ENCODE measurements around the gene ASIC5.
A peak's percentile ranks its signal among the peaks of the same experiment; 100 is the strongest.
"Not testable (repeated sequence)": the region's sequence is repeated elsewhere in the genome, so short reads cannot be mapped to it uniquely, and the experiment has no call there.

ASIC5 gene, protein sequence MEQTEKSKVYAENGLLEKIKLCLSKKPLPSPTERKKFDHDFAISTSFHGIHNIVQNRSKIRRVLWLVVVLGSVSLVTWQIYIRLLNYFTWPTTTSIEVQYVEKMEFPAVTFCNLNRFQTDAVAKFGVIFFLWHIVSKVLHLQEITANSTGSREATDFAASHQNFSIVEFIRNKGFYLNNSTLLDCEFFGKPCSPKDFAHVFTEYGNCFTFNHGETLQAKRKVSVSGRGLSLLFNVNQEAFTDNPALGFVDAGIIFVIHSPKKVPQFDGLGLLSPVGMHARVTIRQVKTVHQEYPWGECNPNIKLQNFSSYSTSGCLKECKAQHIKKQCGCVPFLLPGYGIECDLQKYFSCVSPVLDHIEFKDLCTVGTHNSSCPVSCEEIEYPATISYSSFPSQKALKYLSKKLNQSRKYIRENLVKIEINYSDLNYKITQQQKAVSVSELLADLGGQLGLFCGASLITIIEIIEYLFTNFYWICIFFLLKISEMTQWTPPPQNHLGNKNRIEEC

DNA sequence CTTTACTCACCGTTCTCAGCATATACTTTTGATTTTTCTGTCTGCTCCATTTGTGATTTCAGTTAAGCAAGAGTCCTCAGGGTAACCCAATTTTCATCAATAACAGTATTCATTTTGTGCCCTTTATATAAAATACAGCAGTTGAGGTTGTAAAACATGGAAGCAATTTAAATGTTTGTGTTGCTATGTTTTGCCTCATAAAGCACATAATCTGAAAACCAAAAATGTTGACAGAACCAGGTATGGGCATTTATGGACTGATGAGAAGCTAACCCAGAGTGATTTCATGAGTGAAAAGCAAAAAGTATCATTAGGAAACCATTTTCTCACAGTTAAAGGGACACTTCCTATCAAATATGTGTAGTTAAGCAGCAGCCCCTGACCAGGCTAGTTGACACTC, at the start of gene ASIC5:
Gene ASIC5 (minus strand): TSS at position 101 of the 400 bp plus-strand sequence. CDS start 51 bp downstream, at position 50.
- in situ Hi-C loops (cut with MboI; ENCODE audit: low pct_unique_long_range_greater_than_20kb, low sequenced_read_pairs): no loop called here
- no peak for DNase-seq

DNA sequence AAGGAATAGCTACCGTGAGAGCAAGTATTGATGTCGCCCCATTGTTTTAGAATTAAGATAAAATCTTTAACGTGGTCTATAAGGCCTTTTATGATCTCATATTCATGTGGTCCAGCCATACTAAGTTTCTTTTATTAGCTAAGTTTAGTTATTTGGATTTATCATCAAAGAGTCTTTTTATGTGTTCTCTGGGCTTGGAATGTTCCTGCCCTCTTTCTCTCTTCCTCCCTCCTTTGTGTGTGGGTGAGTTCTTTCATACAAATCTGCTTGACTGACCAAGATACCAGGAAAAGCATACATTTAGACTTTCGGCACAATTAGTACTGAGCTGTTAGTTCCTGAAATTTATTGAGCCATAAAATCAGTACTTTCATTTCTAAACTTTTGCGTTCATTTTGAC, 48.7 kb upstream of the ASIC5 start:
- in situ Hi-C loops (cut with MboI; ENCODE audit: low pct_unique_long_range_greater_than_20kb, low sequenced_read_pairs): no loop called here
- no peak for DNase-seq

DNA sequence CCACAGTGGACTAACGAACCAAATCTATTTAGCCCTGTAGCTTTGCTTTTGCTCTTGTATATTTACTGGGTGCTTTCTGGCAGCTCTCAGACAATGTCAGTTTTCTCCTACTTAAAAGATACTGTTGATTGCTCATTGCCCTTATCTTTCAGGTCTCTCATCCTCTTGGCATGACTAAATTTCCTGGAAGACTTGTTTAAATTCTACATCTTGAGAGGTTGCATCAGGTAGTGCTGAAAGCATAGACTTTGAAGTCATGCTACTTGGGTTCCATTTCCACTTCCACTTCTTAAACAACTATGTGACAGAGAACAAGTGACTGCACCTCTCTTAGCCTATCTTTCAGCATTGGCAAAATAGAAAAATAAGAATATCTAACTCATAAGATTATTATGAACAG, 45.8 kb upstream of the ASIC5 start:
- in situ Hi-C loops (cut with MboI; ENCODE audit: low pct_unique_long_range_greater_than_20kb, low sequenced_read_pairs): no loop called here
- no peak for DNase-seq

DNA sequence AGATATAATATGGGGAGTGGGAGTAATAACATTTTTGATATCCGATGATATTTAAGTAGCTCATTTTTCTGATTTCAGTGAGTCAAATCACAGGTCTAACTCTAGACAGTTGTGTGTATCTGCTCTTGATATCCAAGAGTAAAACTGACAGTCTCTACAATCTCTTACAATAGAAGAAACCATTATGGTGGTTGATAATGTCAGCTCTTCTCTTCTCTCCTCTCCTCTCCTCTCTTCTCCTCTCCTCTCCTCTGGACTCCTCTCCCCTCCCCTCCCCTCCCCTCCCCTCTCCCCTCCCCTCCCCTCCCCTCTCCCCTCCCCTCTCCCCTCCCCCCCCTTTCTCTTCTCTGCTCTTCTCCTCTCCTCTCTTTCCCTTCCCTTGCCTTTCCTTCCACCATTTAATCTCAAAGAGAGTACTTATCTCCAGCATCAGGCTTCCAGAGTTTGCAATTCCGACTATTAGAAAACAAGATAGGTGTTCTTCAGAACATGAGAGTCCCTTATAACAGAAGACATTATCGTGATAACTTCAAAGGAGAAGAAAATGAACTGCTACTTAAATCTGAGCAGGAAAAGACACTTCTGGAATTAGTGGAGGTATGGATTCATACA, 43.6 kb upstream of the ASIC5 start:
- no peak for DNase-seq
- in situ Hi-C loops (cut with MboI; ENCODE audit: low pct_unique_long_range_greater_than_20kb, low sequenced_read_pairs): no loop called here

DNA sequence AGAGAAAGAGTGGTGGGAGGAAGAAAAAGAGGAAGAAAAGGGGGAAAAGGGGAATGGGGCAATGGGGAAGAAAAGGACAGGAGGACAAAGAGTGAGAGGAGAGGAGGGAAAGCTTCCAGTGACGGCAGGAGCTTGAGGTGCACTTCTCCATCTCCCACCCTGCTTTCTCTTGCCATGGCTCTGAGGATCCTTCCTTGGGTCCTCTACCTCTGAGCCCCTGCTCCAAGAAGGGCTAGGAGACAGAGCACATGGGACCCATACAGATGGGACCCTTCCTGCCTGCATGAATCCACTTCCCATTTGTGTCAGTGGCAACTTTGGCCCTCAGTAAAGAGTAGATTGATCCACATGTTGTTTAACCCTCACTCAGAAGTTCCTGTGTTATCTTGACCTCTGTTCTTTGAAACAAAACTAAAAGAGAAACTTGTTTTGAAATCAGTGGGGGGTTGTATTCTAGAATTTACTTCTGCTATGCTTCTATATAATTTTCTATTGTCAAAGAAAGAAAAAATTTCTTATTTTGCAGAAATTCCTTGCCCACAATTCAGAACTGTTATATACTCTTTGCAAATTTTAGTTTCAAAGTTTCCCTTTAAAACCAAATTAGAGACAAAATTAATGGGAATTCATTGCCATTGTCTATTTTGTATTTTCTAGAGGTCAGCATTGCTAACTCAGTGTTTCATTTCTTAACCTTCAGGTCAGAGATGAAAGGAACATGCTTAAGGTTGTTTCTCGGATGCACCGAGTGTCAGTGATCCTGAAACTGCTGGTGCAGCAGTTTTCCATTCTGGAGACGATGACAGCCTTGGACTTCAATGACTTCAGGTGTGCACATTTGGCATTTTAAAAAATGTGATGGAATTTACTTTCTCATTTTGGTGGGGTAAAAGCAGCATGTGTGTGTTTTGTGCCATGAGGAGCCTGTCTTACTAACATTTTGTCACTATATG, 42.4 kb upstream of the ASIC5 start:
- DNase-seq: no peak
- in situ Hi-C loops (cut with MboI; ENCODE audit: low pct_unique_long_range_greater_than_20kb, low sequenced_read_pairs): no loop called here

DNA sequence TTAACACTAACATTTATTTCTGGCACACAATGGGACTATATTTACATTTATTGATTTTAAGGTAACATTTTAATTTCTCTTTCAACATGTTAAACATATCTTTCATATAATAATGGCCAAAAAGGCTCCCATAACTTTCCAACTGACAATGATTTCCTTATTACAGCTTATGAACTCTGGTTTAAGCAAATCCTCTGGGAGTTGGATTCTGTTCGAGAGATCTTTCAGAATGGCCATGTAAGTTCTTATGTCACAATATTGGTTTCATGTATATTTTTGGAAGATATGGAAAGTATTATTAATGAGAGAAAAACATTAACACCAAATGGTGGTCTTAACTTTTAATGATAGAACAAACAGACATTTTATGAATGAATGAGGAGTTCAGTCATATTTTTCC, 41.5 kb upstream of the ASIC5 start:
- no peak for DNase-seq
- in situ Hi-C loops (cut with MboI; ENCODE audit: low pct_unique_long_range_greater_than_20kb, low sequenced_read_pairs): no loop called here

DNA sequence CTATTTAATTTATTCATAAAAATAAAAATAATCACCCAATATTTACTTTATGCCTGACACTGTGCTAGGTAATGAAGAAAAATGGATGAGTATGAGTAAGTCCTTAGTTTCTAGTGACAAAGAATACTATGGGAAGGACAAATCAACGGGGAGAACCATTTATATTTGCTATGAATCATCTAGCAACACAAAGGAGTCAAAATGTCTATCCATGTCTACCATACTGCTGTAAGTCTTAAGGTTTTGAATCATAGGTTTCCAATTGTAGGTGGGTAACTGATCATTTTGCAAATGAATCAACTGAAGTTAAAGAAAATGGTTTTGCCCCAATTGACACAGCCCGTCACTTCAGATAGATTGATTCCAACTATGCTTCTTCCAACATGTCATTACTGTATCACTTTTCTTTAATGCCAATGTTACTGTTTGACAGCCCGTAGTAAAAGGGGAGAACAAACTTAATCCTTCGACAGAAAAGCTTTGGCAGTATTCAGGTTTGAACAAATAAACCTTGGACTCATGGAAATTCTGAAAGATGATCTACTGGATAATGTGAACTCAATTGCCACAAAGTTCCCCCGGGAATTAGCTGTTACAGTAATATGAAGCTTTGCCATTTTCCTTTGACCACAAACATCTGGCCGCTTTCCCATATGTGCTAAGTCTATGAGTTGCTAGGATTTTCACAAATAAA, 40.6 kb upstream of the ASIC5 start:
- in situ Hi-C loops (cut with MboI; ENCODE audit: low pct_unique_long_range_greater_than_20kb, low sequenced_read_pairs): no loop called here
- no peak for DNase-seq

DNA sequence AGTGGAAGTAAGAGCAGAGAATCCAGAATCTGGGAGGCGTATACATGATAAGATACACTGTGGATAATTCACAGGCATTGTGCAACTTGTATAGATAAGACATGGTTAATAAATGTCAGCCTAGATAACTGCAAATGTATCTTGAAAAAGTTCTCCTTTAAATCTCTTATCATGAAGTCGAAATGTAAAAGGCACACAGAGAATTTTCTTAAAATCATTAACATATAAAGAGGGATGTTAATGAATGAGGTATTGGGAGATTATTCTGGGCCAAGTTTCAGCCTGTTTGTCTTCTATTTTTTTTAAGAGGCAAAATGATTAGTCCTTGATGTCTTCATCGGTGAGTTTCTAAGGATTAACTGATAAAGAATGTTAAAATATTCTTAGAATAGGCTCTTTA, 38.3 kb upstream of the ASIC5 start:
- DNase-seq: no peak
- in situ Hi-C loops (cut with MboI; ENCODE audit: low pct_unique_long_range_greater_than_20kb, low sequenced_read_pairs): no loop called here

DNA sequence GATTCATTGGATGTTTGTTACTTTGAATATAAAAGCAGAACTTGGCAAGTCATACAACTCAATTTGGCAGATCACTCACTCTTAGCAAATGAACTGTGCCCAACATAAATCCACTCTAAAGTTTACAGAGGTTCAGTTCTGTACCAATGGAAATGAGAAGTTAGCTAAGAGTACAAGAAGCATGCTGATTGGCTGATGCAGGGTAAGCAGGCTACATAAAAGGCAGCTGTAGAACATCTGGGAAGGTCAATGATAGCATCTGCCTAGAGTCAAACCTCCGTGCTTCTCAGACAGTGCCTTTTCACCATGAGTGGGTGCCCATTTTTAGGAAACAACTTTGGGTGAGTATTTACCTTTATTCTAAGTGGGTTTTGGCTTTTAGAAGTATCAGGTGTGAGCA, 37.4 kb upstream of the ASIC5 start, which contains the start of gene TDO2:
Gene TDO2 (plus strand): TSS at position 244 of the 400 bp plus-strand sequence. CDS start 63 bp downstream, at position 307.
- in situ Hi-C loops (cut with MboI; ENCODE audit: low pct_unique_long_range_greater_than_20kb, low sequenced_read_pairs): no loop called here
- DNase-seq: no peak

DNA sequence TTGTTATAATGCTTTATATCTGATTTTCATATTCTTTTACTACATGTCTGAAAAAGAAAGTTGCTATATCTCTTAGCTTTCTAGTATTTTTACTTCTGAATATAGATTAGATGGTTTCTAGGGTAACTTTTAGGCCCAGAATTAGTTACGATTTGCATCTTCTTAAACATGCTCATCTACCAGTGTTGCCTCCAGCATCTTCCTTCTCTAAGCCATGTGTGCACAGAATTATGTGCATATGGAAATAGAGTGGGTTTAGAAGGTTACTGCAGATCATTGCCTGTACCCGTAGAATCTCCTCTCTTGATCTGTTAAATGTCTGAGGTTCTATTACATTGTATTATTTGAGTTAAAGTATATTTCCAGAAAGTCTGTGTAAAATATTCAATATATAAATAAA, 34.9 kb upstream of the ASIC5 start:
- DNase-seq: no peak
- in situ Hi-C loops (cut with MboI; ENCODE audit: low pct_unique_long_range_greater_than_20kb, low sequenced_read_pairs): no loop called here

DNA sequence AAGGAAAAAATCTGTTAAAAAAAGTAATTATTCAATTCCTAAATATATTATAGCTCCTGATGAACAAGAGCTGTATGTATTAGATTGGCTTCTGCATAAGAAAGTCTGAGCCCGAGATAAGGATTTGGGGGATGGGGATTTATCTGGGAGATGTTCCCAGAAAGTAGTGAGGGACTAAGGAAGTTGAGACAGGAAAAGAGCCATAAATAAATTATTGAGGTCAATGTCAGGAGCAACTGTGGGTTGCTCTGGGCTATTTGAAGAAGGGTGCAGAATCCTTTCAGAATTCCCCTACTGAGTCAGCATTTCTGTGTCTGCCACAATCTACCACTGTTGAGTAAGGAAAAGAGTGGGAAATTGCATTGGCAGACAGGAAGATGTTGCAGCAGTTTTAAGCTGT, 34.3 kb upstream of the ASIC5 start:
- no peak for DNase-seq
- in situ Hi-C loops (cut with MboI; ENCODE audit: low pct_unique_long_range_greater_than_20kb, low sequenced_read_pairs): no loop called here

DNA sequence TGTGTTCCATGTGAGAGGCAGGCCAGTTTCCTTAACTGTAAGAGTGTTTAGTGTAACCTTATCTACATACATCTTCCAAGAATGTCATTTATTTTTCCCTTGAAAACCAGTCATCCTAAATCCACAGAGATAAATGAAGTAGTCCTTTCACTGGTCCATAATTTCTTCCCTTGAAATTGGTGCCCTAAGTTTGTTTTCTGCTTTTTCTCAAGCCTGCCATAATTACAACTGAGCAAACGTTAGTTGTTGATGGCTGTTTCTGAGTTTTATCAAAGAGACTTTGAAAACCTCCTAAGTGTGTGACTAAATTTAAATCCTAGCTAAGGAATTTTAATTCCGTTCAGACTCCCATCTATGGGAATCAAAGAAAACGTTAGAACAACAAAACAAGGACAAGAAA, 33.8 kb upstream of the ASIC5 start:
- in situ Hi-C loops (cut with MboI; ENCODE audit: low pct_unique_long_range_greater_than_20kb, low sequenced_read_pairs): no loop called here
- no peak for DNase-seq

DNA sequence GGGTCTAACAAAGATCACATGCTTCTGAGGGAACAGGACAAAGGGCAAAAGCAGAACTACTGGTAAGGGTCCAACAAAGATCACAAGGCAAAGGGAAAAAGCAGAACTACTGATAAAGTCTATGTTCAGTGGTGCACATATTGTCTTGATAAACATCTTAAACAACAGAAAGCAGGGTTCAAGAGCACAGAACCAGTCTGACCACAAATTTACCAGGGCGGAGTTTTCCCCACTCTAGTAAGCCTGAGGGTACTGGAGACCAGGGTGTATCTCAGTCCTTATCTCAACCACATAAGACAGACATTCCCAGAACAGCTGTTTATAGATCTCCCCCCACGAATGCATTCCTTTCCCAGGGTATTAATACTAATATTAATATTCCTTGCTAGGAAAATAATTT, 32.3 kb upstream of the ASIC5 start:
- in situ Hi-C loops (cut with MboI; ENCODE audit: low pct_unique_long_range_greater_than_20kb, low sequenced_read_pairs): not testable (repeated sequence)
- DNase-seq: peak; percentile 65

DNA sequence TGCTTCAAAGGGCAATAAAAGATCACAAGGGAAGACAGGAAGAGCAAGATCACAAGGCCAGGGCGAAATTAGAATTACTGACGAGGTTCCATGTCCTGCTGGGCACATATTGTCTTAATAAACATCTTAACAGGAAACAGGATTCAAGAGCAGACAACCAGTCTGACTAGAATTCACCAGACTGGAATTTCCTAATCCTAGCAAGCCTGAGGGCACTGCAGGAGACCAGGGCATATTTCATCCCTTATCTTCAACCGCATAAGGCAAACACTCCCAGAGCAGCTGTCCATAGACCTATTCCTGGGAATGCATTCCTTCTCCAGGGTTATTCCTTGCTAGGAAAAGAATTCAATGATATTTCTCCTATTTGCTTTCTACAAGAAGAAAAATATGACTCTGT, 25.0 kb upstream of the ASIC5 start:
- in situ Hi-C loops (cut with MboI; ENCODE audit: low pct_unique_long_range_greater_than_20kb, low sequenced_read_pairs): no loop called here
- DNase-seq: no peak

DNA sequence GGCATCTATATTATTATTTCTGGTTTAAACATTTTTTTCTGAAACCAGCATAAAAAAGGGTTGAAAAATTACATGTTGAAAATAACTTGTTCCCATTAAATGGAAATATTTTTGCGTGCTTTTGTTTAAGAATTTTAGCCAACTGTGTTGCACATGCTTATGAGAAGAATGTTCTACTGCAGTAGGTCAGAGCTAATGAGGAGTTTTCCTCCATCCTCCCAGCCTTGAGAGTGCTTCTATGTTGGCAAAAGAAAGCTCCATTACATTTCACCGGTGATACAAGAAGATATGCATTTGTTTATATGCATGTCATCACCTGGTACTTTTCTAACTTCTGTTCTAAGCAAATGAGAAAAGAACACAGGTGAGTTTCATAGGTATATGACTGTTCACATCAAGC, 23.9 kb upstream of the ASIC5 start:
- no peak for DNase-seq
- in situ Hi-C loops (cut with MboI; ENCODE audit: low pct_unique_long_range_greater_than_20kb, low sequenced_read_pairs): no loop called here

DNA sequence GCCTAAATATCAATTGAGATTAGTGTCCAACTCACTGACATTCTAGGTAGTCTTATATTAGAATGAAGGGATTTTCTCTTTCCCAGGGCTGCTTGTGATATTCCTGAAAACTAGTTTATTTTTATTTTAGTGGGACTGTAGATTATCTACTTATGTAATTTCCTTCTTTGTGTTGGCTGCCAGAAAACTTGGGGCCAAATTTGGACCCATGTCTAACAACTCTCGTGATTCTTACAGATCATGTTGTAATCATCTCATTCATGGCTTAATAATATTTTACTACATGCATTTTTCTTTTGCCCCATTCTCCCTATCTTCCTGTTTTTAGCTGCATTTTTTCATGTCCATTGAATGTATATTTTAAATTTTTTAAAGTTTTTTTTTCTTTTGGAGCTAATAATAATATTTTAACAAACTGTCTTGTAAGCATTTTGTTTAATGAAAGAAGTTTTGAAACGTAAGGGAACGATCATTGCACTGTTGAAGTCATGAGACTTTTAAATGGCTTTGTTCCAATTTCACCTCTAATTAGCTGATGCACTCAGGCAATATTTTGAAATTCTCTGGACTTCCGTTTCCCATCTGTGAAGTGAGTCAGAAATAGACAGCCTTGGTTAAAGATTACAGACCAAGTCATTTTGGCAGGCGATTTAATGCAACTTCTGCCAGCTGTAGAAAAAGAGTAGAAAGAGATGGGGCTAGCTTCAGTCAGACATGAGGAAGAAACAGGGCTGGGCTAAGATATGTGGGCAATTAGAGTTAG, 23.1 kb upstream of the ASIC5 start:
- in situ Hi-C loops (cut with MboI; ENCODE audit: low pct_unique_long_range_greater_than_20kb, low sequenced_read_pairs): no loop called here
- peak; percentile 80 for DNase-seq

DNA sequence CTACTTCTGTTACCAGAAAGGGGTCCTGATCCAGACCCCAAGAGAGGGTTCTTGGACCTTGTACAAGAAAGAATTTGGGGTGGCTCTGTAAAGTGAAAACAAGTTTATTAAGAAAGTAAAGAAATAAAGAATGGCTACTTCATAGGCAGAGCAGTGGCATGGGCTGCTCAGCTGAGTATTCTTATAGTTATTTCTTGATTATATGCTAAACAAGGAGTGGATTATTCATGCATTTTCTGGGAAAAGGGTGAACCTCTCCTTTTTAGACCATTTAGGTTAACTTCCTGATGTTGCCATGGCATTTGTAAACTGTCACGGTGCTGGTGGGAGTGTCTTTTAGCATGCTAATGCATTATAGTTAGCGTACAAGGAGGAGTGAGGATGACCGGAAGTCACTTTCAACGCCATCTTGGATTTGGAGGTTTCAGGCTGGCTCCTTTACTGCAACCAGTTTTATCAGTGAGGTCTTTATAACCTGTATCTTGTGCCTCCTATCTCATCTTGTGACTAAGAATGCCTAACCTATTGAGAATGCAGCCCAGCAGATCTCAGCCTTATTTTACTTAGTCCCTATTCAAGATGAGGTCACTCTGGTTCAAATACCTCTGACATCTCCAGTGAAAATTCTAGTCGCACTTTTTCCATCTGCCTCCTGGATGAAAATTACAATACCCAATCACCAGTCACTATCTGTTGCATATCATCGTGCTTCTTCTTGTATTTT, 21.9 kb upstream of the ASIC5 start:
- no peak for DNase-seq
- in situ Hi-C loops (cut with MboI; ENCODE audit: low pct_unique_long_range_greater_than_20kb, low sequenced_read_pairs): no loop called here

DNA sequence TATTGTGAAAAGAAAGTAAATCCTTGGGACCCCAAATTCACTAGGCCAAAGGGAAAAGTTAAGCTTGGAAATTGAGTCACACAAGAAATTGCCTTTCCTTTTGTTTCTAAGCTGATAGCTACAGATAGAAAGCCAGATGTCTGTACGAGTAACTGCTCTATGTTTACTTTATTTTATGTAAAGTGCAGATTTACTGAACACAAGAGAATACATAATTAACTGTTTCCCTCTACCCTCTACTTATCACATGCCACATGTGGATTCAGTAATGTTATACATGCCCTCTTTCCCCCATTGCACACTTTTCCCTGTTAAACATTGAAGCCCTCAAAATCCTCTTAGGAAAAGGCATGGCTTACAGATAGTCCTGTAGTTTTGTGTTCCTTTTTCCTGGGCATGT, 21.0 kb upstream of the ASIC5 start:
- in situ Hi-C loops (cut with MboI; ENCODE audit: low pct_unique_long_range_greater_than_20kb, low sequenced_read_pairs): no loop called here
- DNase-seq: no peak

All from KBM-7 (cell line).